GM20431 (cell line): Measurements from ENCODE around the gene SIPA1.
"Not testable (repeated sequence)": the region's sequence is repeated elsewhere in the genome, so short reads cannot be mapped to it uniquely, and the experiment has no call there.

Source experiments
- in situ Hi-C: fragments of 300-500 bp; cut with MseI, MboI; formaldehyde crosslinking; loops from one replicate; pipeline ENCODE4 v1.15.0; 2020; ENCODE audit warnings: low sequenced_read_pairs; ENCODE audit not compliant: unreplicated experiment

The SIPA1 gene

DNA sequence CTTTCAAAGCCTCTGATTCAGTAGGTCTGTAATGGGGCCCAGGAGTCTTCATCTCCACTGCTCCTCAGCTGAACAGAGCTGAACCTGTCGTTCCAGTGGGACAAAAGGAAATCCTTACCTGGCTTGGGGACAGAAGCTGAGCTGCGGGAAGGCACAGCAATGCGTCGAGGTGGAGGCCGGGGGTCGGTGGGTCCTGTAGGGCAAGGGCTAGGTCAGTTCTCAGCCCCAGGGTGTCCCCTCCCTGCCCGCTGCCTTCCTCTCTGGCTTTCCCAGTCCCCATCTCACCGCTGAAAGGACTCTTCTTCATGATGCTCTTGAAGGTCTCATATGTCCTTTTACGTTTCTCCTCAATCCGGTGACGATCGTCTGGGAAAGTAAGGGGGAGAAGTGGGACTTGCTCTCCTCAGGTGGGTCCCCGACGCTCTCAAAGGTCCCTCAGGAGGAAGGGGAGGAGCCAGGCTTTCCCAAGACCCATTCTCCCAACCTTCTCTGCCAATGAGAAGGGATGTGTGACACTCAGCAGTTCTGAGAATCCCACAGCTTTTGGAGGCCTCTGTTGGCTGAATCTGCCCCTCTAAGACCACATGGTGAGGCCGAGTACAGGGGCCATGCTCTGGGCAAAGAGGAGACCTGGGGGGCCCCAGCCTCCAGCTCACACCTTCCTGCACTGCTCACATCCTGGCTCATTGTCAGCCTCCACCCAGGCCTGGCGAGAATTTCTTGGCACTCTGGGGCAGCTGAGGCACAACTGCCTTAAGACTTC lies 17.9 kb downstream of the SIPA1 start:
- in situ Hi-C loops, result no loop called here

DNA sequence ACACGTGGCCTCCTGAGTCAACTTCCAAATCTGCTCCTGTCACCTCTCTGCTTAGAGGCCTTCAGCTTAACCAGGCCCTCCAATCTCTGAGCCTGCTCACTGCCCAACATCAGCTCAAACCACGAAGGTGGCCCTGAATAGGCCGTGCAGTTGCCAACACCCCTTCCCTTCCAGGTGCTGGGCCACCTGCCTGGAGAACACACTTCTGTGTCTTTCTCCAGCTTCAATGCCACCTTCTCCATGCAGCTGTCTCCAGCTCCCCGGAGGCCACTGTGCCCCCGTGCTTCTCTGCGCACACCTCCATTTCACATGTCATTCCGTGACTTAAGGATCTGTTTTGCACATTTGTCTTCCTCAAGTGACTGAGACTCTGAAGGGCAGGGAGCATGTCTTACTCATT lies 19.5 kb downstream of the SIPA1 start:
- in situ Hi-C loops, result no loop called here

GRCh38 chr11:65658174-65659021 lies 20.5 kb downstream of the SIPA1 start:
- in situ Hi-C loops, result no loop called here

GRCh38 chr11:65660038-65660437 lies 22.1 kb downstream of the SIPA1 start:
- in situ Hi-C loops, result no loop called here

- in situ Hi-C loops, result not testable (repeated sequence)
These were observed 23.0 kb downstream of the SIPA1 start for GRCh38 chr11:65660908-65661307.

GRCh38 chr11:65661599-65662246 lies 23.8 kb downstream of the SIPA1 start:
- in situ Hi-C loops, result no loop called here

DNA sequence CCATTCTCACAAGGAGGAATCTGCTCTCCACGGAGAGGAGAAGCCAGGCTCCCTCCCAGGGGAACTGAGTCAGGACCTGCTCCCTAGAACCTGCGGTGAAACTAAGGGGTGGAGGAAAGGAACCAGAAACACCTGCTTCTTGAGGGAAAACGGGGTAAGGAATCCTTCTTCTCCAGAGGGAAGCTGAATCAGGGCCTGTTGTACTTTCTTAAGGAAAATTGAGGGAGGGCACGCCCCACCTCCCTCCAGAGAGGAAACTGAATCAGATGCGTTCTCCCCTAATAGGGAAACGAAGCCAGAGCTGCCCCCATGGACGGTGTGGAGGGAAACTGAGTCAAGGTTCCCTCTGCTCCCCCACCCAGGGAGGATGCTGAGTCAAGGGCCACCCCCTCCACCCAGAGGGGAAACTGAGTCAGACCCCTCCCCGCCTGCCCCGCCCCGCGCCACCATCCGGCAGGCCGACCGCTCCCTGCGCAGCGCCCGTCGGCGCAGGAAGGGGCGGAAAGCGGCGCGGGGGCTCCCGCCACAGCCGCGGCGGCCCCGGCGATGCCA lies 24.4 kb downstream of the SIPA1 start:
- in situ Hi-C loops, result no loop called here

DNA sequence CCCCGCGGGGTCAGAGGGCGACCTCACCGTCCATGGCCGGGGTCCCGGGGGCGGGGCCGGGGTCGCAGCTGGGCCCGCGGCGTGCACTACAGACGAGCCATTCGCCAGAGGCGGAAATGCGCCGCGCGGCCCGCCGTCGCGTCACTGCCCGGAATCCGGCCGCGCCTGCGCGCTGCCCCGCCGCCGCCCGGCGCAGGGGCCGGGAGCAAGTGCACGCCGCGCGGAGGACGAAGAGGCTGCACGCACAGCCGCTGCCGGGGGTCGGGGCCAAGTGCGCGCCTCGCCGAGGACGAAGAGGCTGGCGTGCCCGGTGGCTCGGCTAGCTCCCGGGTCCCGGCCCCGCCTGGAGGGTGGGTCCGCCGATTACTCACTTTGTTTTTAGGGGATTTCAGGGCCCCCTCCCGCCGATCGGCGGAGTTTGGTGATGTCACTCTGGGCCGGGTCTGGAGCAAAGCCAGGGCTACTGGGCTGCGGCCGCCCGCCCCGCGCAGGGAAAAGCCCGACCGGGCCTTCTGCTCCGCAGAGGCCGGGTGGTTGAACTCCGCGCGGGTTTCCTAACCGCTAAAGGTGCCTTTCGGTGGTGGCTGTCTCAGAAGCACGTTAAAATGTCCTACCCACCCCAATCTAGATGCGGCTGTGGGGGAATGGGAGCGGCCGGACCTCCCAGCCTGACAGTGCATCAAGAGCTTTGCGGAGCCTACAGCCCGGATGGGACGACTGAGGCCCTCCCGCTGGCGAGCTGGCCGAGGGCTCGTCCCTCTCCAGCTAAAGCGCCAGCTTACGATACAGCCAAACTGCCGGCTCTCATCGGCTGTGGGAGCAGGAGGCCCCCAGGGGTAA lies 25.1 kb downstream of the SIPA1 start, which contains the start of gene RELA:
TSS of gene RELA (minus strand) at position 118 of the 840 bp plus-strand sequence. CDS start at position 34, 84 bp downstream.
- in situ Hi-C loops, result no loop called here

DNA sequence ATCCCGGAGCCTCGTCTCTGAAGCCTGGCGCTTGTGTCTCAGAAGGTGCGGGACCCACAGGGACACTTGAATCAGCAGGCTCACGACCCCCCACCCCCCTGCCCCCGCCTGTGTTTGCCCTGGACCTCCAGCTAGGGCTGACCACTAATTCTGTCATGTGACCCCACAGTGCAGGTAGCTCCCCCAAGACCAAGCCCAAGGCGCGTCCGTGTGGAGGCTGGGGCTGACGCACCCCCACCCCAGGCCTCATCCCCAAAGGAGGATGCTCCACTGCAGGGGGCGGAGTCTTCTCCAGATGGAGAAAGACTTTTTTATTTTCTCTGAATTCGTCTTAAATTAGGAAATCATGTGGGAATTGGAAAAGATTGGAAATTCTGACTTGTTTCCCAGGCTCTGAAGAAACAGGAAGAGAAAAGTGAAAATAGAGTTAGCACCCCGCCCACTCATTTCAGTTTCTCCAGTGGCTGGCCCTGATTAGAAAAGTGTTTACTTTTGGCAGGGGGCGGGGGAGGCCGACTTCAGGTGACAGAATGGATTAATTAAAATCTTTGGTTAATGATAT lies 25.8 kb downstream of the SIPA1 start:
- in situ Hi-C loops, result no loop called here

GRCh38 chr11:65672180-65672860 lies 34.4 kb downstream of the SIPA1 start:
- in situ Hi-C loops, result no loop called here

- in situ Hi-C loops, result no loop called here
These were observed 35.1 kb downstream of the SIPA1 start for GRCh38 chr11:65672982-65673381.

- in situ Hi-C loops, result no loop called here
These were observed 42.4 kb downstream of the SIPA1 start for GRCh38 chr11:65680192-65680743.

DNA sequence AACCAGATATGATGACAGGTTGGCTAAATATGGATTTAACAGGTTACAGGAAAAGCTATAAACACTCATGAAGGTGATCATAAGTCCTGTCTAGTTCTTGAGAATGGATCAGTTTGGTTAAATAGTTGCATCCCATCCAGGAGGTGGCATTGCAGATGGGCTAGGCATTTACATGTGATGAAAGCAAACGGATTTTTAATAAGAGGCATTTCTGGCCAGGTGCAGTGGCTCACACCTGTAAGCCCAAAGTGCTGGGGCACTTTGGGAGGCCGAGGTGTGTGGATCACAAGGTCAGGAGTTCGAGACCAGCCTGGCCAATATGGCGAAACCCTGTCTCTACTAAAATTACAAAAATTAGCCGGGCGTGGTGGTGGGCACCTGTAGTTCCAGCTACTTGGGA lies 45.6 kb downstream of the SIPA1 start:
- in situ Hi-C loops, result not testable (repeated sequence)

DNA sequence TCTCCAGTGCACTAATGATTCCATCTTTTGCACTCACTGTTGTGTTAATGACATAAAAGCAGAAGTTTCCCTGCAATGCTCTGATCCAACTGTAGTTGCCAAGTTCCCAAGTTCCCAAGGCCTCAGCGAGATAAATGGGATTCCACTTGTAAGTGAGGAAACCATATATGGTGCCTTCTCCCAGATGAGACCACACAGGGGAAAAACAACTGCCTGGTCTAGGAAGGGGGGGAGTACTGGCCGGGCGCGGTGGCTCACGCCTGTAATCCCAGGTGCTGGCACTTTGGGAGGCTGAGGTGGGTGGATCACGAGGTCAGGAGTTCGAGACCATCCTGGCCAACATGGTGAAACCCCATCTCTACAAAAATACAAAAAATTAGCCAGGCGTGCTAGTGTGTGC lies 48.1 kb downstream of the SIPA1 start:
- in situ Hi-C loops, result no loop called here

- in situ Hi-C loops, result not testable (repeated sequence)
These were observed 53.9 kb downstream of the SIPA1 start for GRCh38 chr11:65691847-65692246.

DNA sequence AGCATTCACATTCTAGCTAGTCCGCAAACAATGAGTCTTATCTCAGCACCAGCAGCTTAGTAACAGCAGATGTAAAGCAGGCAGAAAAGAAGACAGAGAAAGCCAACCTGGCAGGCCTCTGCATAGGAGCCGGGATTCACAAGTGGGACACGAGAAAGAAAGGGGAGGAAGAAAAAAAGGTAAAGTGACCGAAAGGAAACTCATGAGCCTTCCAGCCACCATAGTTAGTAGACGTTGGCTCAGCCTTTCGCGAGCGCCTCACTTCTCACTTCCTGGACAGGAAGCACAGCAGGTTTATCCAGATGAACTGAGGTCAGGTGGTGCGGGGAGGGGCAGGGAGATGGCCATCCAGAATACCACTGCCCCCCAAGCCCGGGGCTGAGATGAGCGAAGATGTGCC lies 54.5 kb downstream of the SIPA1 start:
- in situ Hi-C loops, result no loop called here

- in situ Hi-C loops, result no loop called here
These were observed 57.7 kb downstream of the SIPA1 start for GRCh38 chr11:65695459-65696241.
